Mammary epithelial cell (primary cell): Measurements from ENCODE around the gene CCDC158.

Experiments
- EZH2 ChIP-seq: IDR thresholded peaks from 2 replicates; pipeline ENCODE4 v1.6.1; 2012; ENCODE audit warnings: low read length, inconsistent platforms, borderline replicate concordance
- TF ChIP-seq, protein P1 (sequence below), 2 donors: IDR thresholded peaks in 1 of 2; conservative IDR thresholded peaks in 1 of 2; 2 replicates each; pipeline ENCODE4 v1.5.1; 2011 to 2012; ENCODE audit warnings: inconsistent platforms in 2 of 2, low read length in 2 of 2, mild to moderate bottlenecking in 2 of 2, control low read depth in 1 of 2, low read depth in 1 of 2; ENCODE audit not compliant: insufficient read depth in 1 of 2; ENCODE audit errors: extremely low read depth in 1 of 2

DNA sequence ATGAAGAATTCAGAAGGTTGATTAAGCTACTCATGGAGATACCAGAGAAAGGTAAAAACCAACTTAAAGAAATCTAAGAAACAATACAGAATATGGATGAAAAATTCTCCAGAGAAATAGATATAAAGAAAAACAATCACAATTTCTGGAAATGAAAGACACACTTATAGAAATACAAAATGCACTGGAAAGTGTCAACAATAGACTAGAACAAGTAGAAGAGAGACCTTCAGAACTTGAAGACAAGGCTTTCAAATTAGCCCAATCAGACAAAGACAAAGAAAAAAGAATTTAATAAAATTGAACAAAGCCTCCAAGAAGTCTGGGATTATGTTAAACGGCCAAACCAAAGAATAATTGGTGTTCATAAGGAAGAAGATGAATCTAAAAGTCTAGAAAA is 104.8 kb downstream of the CCDC158 start:
- TF ChIP-seq, protein P1, sequence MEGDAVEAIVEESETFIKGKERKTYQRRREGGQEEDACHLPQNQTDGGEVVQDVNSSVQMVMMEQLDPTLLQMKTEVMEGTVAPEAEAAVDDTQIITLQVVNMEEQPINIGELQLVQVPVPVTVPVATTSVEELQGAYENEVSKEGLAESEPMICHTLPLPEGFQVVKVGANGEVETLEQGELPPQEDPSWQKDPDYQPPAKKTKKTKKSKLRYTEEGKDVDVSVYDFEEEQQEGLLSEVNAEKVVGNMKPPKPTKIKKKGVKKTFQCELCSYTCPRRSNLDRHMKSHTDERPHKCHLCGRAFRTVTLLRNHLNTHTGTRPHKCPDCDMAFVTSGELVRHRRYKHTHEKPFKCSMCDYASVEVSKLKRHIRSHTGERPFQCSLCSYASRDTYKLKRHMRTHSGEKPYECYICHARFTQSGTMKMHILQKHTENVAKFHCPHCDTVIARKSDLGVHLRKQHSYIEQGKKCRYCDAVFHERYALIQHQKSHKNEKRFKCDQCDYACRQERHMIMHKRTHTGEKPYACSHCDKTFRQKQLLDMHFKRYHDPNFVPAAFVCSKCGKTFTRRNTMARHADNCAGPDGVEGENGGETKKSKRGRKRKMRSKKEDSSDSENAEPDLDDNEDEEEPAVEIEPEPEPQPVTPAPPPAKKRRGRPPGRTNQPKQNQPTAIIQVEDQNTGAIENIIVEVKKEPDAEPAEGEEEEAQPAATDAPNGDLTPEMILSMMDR (conservative IDR thresholded peaks at IDR 0.05 in 1 of 2, IDR thresholded peaks at IDR 0.05 in 1 of 2; ENCODE audit: extremely low read depth in 1 of 2, insufficient read depth in 1 of 2, low read depth in 1 of 2, low read length in 2 of 2) = no peak
- no peak for TF ChIP-seq EZH2
